HuH-7.5 (cell line): ENCODE results near the gene SNED1.

Experiments used
- DNase-seq: peaks from one replicate; pipeline ENCODE4 v3.0.0; 2011; ENCODE audit warnings: low spot score

Gene SNED1

DNA sequence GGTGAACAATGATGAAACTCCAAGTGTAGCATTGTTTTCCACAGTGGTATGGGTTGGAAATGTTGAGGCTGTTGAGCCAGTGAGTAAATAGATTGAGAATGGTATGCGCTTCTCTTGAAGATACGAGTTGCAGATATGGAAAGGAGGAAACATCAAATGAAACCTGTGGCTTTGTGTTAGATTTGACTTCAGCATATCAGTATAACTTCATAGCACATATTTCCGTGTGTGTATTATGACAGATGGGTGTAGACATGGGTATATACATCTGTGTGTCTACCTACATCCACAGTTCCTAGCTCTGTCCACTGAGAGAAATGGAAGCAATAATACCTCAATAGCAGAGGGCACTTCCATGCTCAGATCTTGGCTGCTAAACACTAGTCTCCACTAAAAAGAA, 8.0 kb downstream of the SNED1 start:
- DNase-seq: no peak

DNA sequence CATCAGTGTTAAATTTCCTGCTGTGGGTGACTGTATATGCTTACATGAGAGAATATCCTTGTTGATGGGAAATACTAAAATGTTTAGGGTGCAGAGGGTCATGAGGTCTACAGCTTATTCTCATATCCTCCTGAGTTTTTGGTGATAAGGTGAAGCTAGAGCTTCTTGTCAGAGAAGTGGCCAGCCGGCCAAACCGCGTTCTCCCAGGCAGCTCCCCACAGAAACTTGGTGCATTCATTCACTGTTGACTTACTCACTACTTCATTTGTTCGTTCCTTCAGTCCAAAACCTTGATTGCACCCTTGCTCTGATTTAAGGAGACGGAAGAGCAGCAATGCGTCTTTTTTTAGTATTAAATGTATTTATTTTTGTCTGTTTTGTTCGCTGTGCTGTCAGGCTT, 8.7 kb downstream of the SNED1 start:
- DNase-seq: no peak

GRCh38 chr2:241007880-241008710, 9.7 kb downstream of the SNED1 start:
- DNase-seq: no peak

DNA sequence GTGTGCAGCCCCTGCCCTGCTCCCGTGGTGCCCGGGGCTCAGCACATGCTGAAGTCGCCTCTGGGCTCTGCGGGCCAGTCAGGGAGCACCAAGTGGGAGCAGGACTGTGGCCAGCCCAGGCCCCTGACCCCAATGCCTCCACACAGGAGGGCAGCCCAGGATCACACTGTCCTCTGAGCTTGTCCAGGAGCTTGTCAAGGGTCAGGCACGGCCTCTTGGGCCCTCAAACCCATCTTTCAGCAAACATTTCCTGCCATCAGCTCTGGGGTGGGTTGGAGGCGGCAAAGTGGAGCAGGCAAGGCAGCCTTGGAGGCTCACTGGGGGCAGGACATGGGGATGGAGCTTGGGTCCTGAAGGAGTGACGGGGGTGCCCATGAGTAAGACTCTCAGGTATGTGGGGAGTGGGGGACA, 10.3 kb downstream of the SNED1 start:
- DNase-seq: no peak

GRCh38 chr2:241009191-241009590, 10.8 kb downstream of the SNED1 start:
- no peak for DNase-seq

DNA sequence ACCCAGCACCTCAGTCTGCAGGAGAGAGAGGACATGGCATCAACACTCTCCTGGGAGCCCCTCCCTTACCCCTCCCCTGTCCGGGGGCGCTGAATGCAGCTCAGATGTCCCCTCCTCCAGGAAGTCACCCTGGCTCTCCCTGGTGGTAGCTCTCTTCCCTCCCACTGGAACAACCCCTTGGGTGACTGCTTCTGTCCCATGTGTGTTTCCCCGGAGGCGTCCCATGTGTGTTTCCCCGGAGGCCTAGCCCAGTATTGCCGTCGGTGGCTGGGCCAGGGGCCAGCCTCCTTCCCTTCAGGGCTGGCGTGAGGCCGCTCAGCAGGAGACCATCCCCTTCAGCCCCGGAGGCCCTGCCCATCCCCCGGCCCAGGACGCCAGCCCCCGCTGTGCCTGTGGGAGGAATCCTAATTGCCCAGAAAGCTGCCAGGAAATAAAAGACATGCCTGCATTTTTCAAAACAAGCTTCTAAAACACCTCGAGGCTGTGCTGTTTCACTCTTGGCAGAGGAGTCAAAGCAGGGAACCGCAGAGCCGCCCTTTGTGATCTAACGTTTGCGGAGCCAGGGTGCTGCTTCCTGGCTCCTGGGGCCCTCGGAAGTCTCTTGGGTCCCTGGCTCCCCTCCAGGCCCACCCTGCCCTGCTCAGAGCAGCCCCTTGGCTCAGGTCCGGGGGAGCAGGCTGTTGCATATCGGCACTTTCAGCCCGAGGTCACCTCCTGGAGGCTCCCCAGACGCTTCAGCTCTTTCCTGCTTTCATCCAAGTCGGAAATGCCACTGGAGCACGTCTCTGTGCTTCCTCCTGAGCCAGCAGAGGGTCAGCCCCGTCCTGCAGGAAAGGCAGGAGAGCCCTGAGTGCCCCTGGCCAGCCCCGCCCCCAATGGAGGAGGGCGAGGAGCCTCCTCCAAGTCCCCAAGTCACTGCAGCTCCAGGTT, 11.4 kb downstream of the SNED1 start:
- no peak for DNase-seq

DNA sequence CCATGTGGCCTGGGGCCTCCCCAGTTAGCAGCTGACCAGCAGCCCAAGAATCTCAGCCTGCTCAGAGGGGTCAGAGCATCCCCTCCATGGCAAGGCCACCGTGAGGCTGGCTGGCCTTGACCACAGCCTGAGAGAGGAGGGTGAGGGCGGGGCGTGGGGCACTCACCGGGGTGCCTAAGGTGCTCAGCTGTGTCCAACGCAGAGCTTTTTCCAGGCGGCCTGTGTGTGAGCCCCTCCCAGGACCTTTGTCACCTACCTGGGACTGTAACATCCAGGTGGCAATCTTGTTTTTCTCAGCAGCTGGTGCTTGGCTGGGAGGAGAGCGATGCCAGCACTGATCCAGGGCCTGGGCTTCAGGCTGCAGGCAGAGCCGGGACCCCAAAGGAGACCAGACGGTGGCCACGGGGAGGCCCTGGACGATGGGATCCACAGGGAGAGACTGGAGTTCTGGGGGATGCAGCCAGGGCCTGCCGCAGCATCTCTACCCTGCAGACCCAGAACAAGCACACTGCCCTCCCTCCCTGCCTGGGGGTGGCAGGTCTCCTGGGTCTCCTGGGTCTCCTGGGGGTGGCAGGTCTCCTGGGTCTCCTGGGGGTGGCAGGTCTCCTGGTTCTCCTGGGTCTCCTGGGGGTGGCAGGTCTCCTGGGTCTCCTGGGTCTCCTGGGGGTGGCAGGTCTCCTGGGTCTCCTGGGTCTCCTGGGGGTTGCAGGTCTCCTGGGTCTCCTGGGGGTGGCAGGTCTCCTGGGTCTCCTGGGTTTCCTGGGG, 12.3 kb downstream of the SNED1 start:
- no peak for DNase-seq

GRCh38 chr2:241011296-241011600, 12.8 kb downstream of the SNED1 start:
- DNase-seq: no peak

- no peak for DNase-seq
Measured at GRCh38 chr2:241011751-241012510, 13.5 kb downstream of the SNED1 start.

GRCh38 chr2:241014224-241014623, 15.8 kb downstream of the SNED1 start:
- no peak for DNase-seq

- no peak for DNase-seq
Measured at GRCh38 chr2:241014764-241015163, 16.3 kb downstream of the SNED1 start.

DNA sequence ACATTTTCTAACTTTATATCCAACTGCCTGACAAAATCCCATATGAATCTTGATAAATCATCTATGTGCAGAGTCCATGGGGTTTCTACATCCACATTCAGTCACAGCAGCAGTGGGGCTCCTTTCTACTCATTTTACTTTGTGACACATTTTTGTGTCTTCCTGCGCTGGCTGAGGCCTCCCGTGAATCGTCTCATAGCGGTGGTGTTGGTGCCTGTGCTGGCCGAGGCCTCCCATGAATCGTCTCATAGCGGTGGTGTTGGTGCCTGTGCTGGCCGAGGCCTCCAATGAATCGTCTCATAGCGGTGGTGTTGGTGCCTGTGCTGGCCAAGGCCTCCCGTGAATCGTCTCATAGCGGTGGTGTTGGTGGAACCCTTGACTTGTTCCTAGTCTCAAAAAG, 17.0 kb downstream of the SNED1 start:
- DNase-seq: no peak

DNA sequence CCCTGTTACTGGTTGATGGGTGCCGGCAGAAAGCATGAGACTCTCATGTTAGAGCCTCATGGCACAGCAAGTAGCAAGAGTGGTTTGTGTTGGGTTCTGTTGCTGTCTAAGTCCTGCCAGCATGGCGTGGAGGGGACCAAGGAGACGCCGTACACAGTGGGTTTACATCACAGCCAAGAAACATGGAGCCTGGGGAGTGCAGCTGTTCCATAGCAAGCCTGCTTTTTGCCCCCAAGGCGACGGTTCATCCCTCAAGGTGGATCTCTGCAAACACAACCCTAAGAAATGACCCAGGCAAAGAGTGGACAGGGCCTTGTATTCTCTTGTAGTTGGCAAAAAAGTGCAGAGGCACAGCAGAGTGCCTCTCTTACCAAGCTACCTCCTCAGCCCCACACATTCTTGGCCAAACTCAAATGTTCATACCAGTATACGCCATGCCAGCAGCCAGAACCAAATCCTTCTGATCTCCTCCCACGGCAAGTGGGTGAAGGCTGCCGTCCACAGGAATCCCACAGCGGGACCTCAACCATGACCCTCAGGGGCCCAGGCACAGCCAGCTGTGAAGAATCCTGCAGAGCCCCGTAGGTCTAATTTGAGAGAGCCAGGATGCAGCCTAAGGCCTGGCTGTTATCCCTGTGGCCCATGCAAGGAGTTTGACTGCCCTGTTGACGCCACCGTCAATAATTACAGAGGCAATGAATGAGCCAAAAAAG, 19.0 kb downstream of the SNED1 start:
- DNase-seq: no peak

GRCh38 chr2:241018051-241018891, 19.9 kb downstream of the SNED1 start:
- no peak for DNase-seq

DNA sequence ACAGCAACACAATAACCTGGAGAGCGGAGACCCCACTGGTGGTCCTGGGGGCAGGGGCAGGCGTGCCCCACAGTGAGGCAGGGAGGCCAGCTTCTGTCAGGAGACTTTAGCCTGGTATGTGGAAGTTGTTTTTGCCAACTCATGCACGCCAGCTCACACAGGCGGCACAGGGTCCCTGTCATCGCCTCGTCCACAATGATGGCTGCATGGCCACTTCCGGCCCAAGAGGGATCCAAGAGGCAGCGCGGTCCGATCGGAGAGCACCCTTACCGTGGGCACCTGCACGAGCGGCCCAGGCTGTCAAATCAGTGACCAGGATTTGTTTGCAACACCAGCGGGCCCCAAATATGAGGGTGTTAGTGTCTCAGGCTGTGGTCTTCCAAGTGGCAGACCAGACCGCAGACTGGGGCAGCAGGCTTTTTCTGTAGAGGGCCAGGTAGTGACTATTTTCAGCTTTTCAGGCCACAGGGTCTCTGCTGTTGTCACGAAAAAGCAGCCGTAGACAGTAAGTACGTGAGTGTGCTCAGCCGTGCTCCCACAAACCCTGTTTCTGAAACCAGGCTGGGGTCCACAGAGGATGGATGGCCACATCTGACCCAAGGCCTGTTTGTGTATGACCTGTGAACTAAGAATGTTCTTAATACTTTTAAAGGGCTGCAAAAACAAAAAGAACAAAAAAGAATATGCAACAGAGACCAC, 21.2 kb downstream of the SNED1 start:
- DNase-seq: no peak

DNA sequence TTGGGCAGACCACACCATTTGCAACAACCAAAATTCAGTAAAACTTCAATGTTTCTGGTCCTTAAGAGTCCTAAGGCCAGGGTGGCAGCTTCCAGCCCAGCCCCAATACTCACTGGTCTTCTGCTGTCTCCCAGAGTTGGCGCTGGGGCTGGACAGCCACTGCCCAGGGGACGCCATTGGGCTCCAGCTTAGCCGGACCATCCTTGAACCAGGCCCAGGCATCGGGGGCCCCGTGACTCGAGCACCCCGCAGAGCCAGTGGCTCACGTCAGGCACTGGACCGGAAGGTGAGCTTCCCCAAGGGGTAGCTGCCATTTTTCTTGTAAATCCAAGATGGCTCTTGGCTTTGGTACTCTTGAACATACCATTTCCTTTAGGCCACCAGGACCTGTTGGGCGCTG, 21.8 kb downstream of the SNED1 start:
- DNase-seq: no peak

GRCh38 chr2:241020629-241021190, 22.3 kb downstream of the SNED1 start:
- no peak for DNase-seq

DNA sequence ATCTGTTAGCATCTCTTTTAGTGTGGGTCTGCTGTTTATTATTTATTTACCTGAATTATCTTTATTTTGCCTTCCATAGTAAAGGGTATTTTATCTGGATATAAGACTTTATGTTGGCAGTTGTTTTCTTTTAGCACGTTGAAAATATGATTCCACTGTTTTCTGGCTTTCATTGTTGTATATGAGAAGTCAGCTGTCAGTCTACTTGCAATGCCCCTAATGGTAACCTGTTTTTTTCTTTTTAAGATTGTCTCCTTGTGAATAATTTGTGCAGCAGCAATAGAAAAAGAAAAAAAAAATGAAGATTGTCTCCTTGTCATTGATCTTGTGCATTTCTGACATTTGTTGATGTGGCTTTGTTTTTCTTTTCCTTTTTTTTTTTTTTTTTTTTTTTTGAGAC, 27.2 kb downstream of the SNED1 start:
- no peak for DNase-seq

DNA sequence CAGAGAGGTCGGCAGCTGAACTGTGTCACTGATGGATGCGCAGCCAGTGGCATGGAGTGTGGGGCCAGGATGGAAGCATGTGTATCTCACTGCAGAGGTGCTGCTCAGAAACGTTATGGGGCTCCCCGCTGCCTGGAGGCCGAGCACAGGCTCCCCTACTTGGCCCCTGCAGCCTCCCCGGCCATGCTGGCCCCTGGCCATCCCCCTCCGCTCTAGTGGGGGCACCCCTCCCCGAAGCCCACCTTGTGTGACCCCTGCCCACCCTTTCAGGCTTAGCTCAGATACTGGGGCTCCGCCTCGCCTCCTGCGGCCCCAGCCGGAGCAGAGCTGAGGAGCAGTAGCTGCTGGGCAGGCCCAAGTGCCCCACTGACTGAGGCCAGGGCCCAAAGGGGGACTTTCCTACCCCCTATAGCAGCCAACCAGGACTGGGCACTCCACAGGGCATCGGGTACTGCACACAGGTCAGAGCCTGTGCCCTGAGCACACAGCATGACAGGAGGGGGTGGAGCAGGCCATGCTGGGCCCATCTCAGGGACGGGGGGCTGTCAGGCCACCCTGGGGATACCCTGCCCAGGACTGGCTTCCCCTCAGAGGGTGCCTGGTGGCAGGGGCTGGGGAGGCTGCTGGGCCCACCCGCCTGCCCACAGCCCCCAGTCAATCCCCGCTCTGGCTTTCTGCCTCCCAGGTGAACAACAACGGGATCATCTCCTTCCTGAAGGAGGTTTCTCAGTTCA, 31.3 kb downstream of the SNED1 start:
- DNase-seq: no peak
